HCT116 (cell line): Measurements from ENCODE around the gene HNF4A. TPM values are rescaled to one million over a fixed set of nuclear protein-coding genes. Genes with fewer than 3 reads are reported as not detected.

Experiments used
- ATAC-seq: fragments of 200-7000 bp; cut with Tn5 transposase; 2 replicates; pipeline ENCODE4 v1.9.1; 2020; ENCODE audit warnings: mild to moderate bottlenecking, moderate library complexity
- BruUV-seq: library from RNA; stranded (reverse); fragments of 400-500 nt; replicated peaks from 2 replicates; lab custom pipeline; 2021; lab: Mats Ljungman, UMichigan
- CTCF ChIA-PET: fragments of 300-600 bp; sonication (Branson Sonifier 250); formaldehyde crosslinking; loops from one replicate; lab custom pipeline; 2021; ENCODE audit warnings: antibody characterized with exemption; lab: Charles Lee
- POLR2A ChIA-PET: fragments of 300-600, 350-600 bp; sonication (Branson Sonifier 250); formaldehyde crosslinking; loops from one replicate; lab custom pipeline; 2021; ENCODE audit warnings: antibody characterized with exemption; lab: Charles Lee
- RAD21 ChIA-PET, 2 experiments: fragments of 300-600 bp; sonication (Branson Sonifier 250); formaldehyde crosslinking; loops; one replicate each; lab custom pipeline; 2023; ENCODE audit warnings: low total read pairs in 2 of 2; ENCODE audit not compliant: uncharacterized antibody in 2 of 2, unreplicated experiment in 2 of 2, low non-redundant PET in 1 of 2; lab: Charles Lee
- DNase-seq: peaks from one replicate; pipeline ENCODE4 v3.0.0-alpha.2; 2010; ENCODE audit warnings: low read depth, low spot score
- H2AFZ ChIP-seq: fragments of 200-600 bp; shearing (Covaris generic), sonication (generic); 2 replicates; pipeline ENCODE4 v1.6.1; 2017; ENCODE audit warnings: low read depth, mixed run types, mixed read lengths, antibody characterized with exemption, low read length; ENCODE audit not compliant: poor library complexity, severe bottlenecking
- H3K27ac ChIP-seq: 2 replicates; pipeline ENCODE4 v1.5.1; 2012; ENCODE audit warnings: low read depth, low read length
- H3K27me3 ChIP-seq: fragments of 200-600 bp; sonication (generic); 2 replicates; pipeline ENCODE4 v1.6.1; 2016; ENCODE audit warnings: mixed run types, low read length, mixed read lengths; ENCODE audit not compliant: insufficient read depth
- H3K36me3 ChIP-seq, 2 experiments: fragments of 200-500 bp in 1 of 2; fragments of 200-600 bp in 1 of 2; sonication (Bioruptor generic) in 1 of 2; sonication (generic) in 1 of 2; 2 replicates each; pipeline versions ENCODE4 v1.5.1 to v1.6.1; 2014 to 2016; ENCODE audit warnings: low read length in 2 of 2, inconsistent platforms in 1 of 2, mixed read lengths in 1 of 2, mixed run types in 1 of 2; ENCODE audit not compliant: insufficient read depth in 2 of 2, control insufficient read depth in 1 of 2
- H3K4me1 ChIP-seq, 2 experiments: fragments of 200-600 bp in 1 of 2; sonication (generic) in 1 of 2; 2 replicates each; pipeline versions ENCODE4 v1.5.1 to v1.6.1; 2012 to 2017; ENCODE audit warnings: low read length in 2 of 2, inconsistent platforms in 1 of 2, mild to moderate bottlenecking in 1 of 2, mixed read lengths in 1 of 2, mixed run types in 1 of 2, moderate library complexity in 1 of 2; ENCODE audit not compliant: insufficient read depth in 2 of 2, control insufficient read depth in 1 of 2
- H3K4me2 ChIP-seq: fragments of 200-600 bp; sonication (generic); 2 replicates; pipeline ENCODE4 v1.6.1; 2017; ENCODE audit warnings: mixed run types, low read length, mixed read lengths
- H3K4me3 ChIP-seq, 2 experiments: fragments of 200-600 bp in 1 of 2; sonication (generic) in 1 of 2; replicated peaks in 1 of 2; 2 replicates each; pipeline ENCODE4 v1.5.1; 2011 to 2016; ENCODE audit warnings: low read length in 2 of 2, control low read depth in 1 of 2, low read depth in 1 of 2, mild to moderate bottlenecking in 1 of 2, mixed read lengths in 1 of 2, mixed run types in 1 of 2
- H3K79me2 ChIP-seq: fragments of 200-600 bp; sonication (generic); 2 replicates; pipeline ENCODE4 v1.6.1; 2017; ENCODE audit warnings: mild to moderate bottlenecking, mixed run types, low read length, moderate library complexity, mixed read lengths; ENCODE audit not compliant: insufficient read depth
- H3K9ac ChIP-seq: fragments of 200-600 bp; sonication (generic); 2 replicates; pipeline ENCODE4 v1.6.1; 2016; ENCODE audit warnings: low read length, mixed read lengths
- H3K9me2 ChIP-seq: fragments of 200-600 bp; sonication (generic), shearing (Covaris generic); 2 replicates; pipeline ENCODE4 v1.6.1; 2017; ENCODE audit warnings: mixed run types, mild to moderate bottlenecking, moderate library complexity; ENCODE audit not compliant: insufficient read depth
- H3K9me3 ChIP-seq, 2 experiments: fragments of 200-500 bp in 1 of 2; fragments of 200-600 bp in 1 of 2; sonication (Bioruptor generic) in 1 of 2; sonication (generic) in 1 of 2; 2 replicates each; pipeline ENCODE4 v1.6.1; 2014 to 2017; ENCODE audit warnings: low read length in 2 of 2, mixed read lengths in 2 of 2, inconsistent platforms in 1 of 2, low read depth in 1 of 2, mild to moderate bottlenecking in 1 of 2, mixed run types in 1 of 2, moderate library complexity in 1 of 2; ENCODE audit not compliant: control insufficient read depth in 1 of 2, insufficient read depth in 1 of 2
- H4K20me1 ChIP-seq: fragments of 200-600 bp; sonication (generic), shearing (Covaris generic); 2 replicates; pipeline ENCODE4 v1.6.1; 2017; ENCODE audit warnings: mixed run types, mild to moderate bottlenecking, moderate library complexity; ENCODE audit not compliant: insufficient read depth
- EGR1 ChIP-seq: IDR thresholded peaks from 2 replicates; pipeline ENCODE4 v1.6.1; 2012; ENCODE audit warnings: low read depth
- ELF1 ChIP-seq: IDR thresholded peaks from 2 replicates; pipeline ENCODE4 v1.6.1; 2012; ENCODE audit warnings: low read depth, borderline replicate concordance
- EZH2phosphoT487 ChIP-seq: fragments of 200-600 bp; IDR thresholded peaks from 2 replicates; pipeline ENCODE4 v1.6.1; 2018; ENCODE audit warnings: antibody characterized with exemption, borderline replicate concordance
- FOSL1 ChIP-seq: IDR thresholded peaks from 2 replicates; pipeline ENCODE4 v1.6.1; 2012; ENCODE audit warnings: low read depth
- SP1 ChIP-seq: IDR thresholded peaks from 2 replicates; pipeline ENCODE4 v1.6.1; 2012; ENCODE audit warnings: low read depth
- SRF ChIP-seq: IDR thresholded peaks from 2 replicates; pipeline ENCODE4 v1.6.1; 2012; ENCODE audit warnings: low read depth
- TCF7L2 ChIP-seq: IDR thresholded peaks from 2 replicates; pipeline ENCODE4 v1.7.0; 2011; ENCODE audit warnings: borderline replicate concordance, inconsistent platforms; ENCODE audit not compliant: insufficient read depth, insufficient read length; ENCODE audit errors: extremely low read depth
- ZFX ChIP-seq: fragments of 450-650 bp; IDR thresholded peaks from 2 replicates; pipeline ENCODE4 v1.6.1; 2017
- intact Hi-C: fragments of 100-400 bp; cut with micrococcal nuclease; formaldehyde crosslinking; loops from 2 replicates; pipeline ENCODE4 v1.10.0; 2022
- total RNA-seq: library from RNA; stranded (reverse); gene quantifications from one replicate; pipeline ENCODE4 v1.2.1, GENCODE V29; 2021; ENCODE audit not compliant: unreplicated experiment
- TF ChIP-seq, protein P1 (sequence below): IDR thresholded peaks from 2 replicates; pipeline ENCODE4 v1.6.1; 2012
- TF ChIP-seq, protein P2 (sequence below): IDR thresholded peaks from 2 replicates; pipeline ENCODE4 v1.6.1; 2011; ENCODE audit warnings: mild to moderate bottlenecking, low read length, moderate library complexity; ENCODE audit not compliant: insufficient replicate concordance; ENCODE audit errors: extremely low read depth

The HNF4A gene
- total RNA-seq, 1 experiment from 2014 or later: 7.4 TPM

DNA sequence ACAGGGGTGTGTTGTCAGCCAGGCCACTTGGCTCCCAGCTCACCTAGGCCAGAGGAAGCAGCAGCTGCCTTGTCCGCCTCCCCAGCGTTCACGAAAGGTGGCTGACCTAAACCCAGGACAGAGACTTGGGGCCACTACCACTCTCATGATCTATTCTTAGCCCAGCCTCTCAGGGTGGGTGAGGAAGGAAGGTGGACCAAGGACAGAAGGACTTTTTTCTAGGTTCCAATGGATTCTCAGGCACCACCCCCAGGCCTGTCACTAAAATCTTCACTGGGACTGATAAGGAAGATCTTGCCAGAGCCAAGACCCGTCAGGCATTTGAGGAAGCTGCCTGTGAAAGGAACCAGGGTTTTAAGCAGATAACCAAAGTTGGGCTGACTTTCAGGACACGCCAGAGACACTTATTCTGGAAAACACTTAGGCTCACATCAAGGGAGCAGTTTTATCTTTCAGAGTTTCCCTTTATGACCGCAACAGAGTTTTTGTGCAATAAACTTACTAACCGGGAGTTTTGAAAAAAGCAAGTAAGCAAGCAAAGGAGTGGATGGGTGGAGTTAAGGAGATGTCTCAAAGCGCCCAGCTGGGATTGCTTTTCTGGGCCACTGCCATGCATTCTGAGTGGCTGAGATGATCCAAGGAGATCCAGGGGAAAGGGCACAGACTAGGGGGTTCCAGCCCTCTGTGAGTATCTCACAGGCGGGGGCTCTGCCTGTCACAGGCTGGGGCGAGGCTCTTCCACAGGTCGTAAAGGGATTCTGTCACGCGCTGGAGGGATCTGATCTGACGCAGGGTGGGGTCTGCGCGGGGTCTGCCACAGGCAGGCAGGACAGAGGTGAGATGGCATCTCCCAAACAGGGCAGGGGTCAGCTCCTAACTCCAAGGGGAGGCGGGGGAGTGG lies 45.5 kb upstream of the HNF4A start:
- peak overlapping the region; percentile 76 for H3K9ac ChIP-seq
- H3K9me2 ChIP-seq: no peaks in the 10 kb centered on the region
- TF ChIP-seq ZFX: no peak
- no peak for TF ChIP-seq EZH2phosphoT487
- TF ChIP-seq SP1: no peak
- TF ChIP-seq EGR1: no peak
- no peak for TF ChIP-seq ELF1
- TF ChIP-seq FOSL1: no peak
- no peak for TF ChIP-seq SRF
- TF ChIP-seq, protein P1, sequence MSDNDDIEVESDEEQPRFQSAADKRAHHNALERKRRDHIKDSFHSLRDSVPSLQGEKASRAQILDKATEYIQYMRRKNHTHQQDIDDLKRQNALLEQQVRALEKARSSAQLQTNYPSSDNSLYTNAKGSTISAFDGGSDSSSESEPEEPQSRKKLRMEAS: no peak
- no peak for TF ChIP-seq TCF7L2
- TF ChIP-seq, protein P2, sequence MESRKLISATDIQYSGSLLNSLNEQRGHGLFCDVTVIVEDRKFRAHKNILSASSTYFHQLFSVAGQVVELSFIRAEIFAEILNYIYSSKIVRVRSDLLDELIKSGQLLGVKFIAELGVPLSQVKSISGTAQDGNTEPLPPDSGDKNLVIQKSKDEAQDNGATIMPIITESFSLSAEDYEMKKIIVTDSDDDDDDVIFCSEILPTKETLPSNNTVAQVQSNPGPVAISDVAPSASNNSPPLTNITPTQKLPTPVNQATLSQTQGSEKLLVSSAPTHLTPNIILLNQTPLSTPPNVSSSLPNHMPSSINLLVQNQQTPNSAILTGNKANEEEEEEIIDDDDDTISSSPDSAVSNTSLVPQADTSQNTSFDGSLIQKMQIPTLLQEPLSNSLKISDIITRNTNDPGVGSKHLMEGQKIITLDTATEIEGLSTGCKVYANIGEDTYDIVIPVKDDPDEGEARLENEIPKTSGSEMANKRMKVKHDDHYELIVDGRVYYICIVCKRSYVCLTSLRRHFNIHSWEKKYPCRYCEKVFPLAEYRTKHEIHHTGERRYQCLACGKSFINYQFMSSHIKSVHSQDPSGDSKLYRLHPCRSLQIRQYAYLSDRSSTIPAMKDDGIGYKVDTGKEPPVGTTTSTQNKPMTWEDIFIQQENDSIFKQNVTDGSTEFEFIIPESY: no peak
- H3K4me1 ChIP-seq: peaks cover 8 to 13% of the 10 kb centered on the region in 2 experiments; a peak in 3 of 4 replicates
- peak overlapping the region; percentile 93 to 98 for H3K4me3 ChIP-seq
- peaks cover 14% of the 10 kb centered on the region; the same call in 1 of the 2 replicates for H3K79me2 ChIP-seq
- H3K4me2 ChIP-seq: peak overlapping the region; percentile 95
- CTCF ChIA-PET: interaction anchor here (0.9 to 3.5 kb wide), 5 partner anchors 11 to 94 kb away, joined by 4 to 61 read pairs (median 6); no protein-coding TSS in a partner anchor
- H3K27me3 ChIP-seq: no peaks in the 10 kb centered on the region
- H2AFZ ChIP-seq: no peak overlapping the region
- intact Hi-C loops: loop anchor here (2.0 to 10.0 kb wide), 2 partner anchors 155 to 193 kb away; no protein-coding TSS in a partner anchor
- H3K9me3 ChIP-seq: no peaks in the 10 kb centered on the region
- ATAC-seq: no peak
- RAD21 ChIA-PET: interaction anchor here (1.3 to 1.8 kb wide), 2 partner anchors 92 to 93 kb away, joined by 7 to 10 read pairs; no protein-coding TSS in a partner anchor
- BruUV-seq: TSS peak; percentile 71
- H3K27ac ChIP-seq: peak overlapping the region; percentile 54; the same call in 1 of the 2 replicates
- no peak for DNase-seq
- no peaks in the 10 kb centered on the region for H4K20me1 ChIP-seq
- POLR2A ChIA-PET: no interaction called here
- no peaks in the 10 kb centered on the region for H3K36me3 ChIP-seq
